ENCODE results near the gene ZNF106. TPM values are rescaled to one million over a fixed set of nuclear protein-coding genes. Genes with fewer than 3 reads are reported as not detected.

Gene ZNF106
- total RNA-seq, 1 experiment from 2014 or later, result 58.2 TPM

- Mint-ChIP-seq H3K36me3 (peaks cover 33% of the 10 kb centered on the region), H3K9me3 (peaks cover 45% of the 10 kb centered on the region), H3K27me3 (ENCODE audit: low read depth) (peaks cover 44% of the 10 kb centered on the region), H3K27ac (no peak overlapping the region), H3K4me1 (peaks cover 15% of the 10 kb centered on the region), H3K4me3 (no peak overlapping the region)
- POLR2A ChIA-PET, result no interaction called here
- TF ChIP-seq, protein P1, sequence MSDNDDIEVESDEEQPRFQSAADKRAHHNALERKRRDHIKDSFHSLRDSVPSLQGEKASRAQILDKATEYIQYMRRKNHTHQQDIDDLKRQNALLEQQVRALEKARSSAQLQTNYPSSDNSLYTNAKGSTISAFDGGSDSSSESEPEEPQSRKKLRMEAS (CRISPR knock-in tag; IDR thresholded peaks at IDR 0.05), result no peak
- TF ChIP-seq JUN (CRISPR knock-in tag; IDR thresholded peaks at IDR 0.05), result no peak
- TF ChIP-seq MXD4 (CRISPR knock-in tag; IDR thresholded peaks at IDR 0.05; ENCODE audit: borderline replicate concordance), result no peak
- TF ChIP-seq ZNF121 (CRISPR knock-in tag; IDR thresholded peaks at IDR 0.05), result no peak
- TF ChIP-seq USF1 (CRISPR knock-in tag; IDR thresholded peaks at IDR 0.05), result no peak
- TF ChIP-seq, protein P2, sequence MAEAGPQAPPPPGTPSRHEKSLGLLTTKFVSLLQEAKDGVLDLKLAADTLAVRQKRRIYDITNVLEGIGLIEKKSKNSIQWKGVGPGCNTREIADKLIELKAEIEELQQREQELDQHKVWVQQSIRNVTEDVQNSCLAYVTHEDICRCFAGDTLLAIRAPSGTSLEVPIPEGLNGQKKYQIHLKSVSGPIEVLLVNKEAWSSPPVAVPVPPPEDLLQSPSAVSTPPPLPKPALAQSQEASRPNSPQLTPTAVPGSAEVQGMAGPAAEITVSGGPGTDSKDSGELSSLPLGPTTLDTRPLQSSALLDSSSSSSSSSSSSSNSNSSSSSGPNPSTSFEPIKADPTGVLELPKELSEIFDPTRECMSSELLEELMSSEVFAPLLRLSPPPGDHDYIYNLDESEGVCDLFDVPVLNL (CRISPR knock-in tag; IDR thresholded peaks at IDR 0.05; ENCODE audit: borderline replicate concordance, low read depth), result no peak
- TF ChIP-seq SMAD3 (CRISPR knock-in tag; IDR thresholded peaks at IDR 0.05; ENCODE audit: borderline replicate concordance), result no peak
- no peak for TF ChIP-seq TEAD4 (CRISPR knock-in tag; IDR thresholded peaks at IDR 0.05)
- no peak for TF ChIP-seq NFE2L1 (CRISPR knock-in tag; IDR thresholded peaks at IDR 0.05)
- no peak for TF ChIP-seq NR1H2 (CRISPR knock-in tag; IDR thresholded peaks at IDR 0.05)
- CTCF ChIA-PET, result interaction anchor here (1.0 kb wide), 1 partner anchor 17 kb away, joined by 3 read pairs; no protein-coding TSS in a partner anchor
- ATAC-seq (no peak), DNase-seq (ENCODE audit: low spot score) (no peak)
These were observed 122.8 kb downstream of the ZNF106 start for GRCh38 chr15:42368096-42368495.

DNA sequence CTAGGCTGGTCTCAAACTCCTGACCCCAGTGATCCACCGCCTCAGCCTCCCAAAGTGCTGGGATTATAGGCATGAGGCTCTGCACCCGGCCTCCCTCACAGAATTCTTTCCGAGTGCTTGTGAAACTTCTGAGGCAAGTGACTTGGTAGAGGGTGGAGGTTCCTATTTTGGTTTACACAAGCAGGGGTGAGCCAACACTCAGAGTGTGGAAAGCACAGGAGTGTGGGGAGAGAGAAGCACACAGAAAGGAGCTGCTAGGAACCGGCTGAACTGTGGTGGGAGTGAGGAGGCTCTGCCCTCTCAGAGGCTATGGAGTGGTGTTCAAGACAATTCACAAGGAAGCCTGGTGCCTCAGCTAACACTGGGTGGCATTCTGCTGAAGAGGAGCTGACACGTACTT, 123.9 kb downstream of the ZNF106 start:
- no peak for TF ChIP-seq ETV6 (CRISPR knock-in tag; IDR thresholded peaks at IDR 0.05)
- TF ChIP-seq HMGXB4 (CRISPR knock-in tag; IDR thresholded peaks at IDR 0.05), result no peak
- no peak for TF ChIP-seq MXD4 (CRISPR knock-in tag; IDR thresholded peaks at IDR 0.05; ENCODE audit: borderline replicate concordance)
- no peak for TF ChIP-seq ZMAT4 (CRISPR knock-in tag; IDR thresholded peaks at IDR 0.05)
- TF ChIP-seq FOXJ3 (CRISPR knock-in tag; IDR thresholded peaks at IDR 0.05; ENCODE audit: borderline replicate concordance), result no peak
- TF ChIP-seq, protein P3, sequence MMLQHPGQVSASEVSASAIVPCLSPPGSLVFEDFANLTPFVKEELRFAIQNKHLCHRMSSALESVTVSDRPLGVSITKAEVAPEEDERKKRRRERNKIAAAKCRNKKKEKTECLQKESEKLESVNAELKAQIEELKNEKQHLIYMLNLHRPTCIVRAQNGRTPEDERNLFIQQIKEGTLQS (CRISPR knock-in tag; conservative IDR thresholded peaks at IDR 0.05), result no peak
- no peak for TF ChIP-seq SOX15 (CRISPR knock-in tag; IDR thresholded peaks at IDR 0.05)
- no peak for TF ChIP-seq TP53 (CRISPR knock-in tag; IDR thresholded peaks at IDR 0.05)
- no peak for TF ChIP-seq ZNF263 (CRISPR knock-in tag; IDR thresholded peaks at IDR 0.05; ENCODE audit: low read depth)
- TF ChIP-seq NFATC4 (CRISPR knock-in tag; IDR thresholded peaks at IDR 0.05), result no peak
- TF ChIP-seq CBFB (CRISPR knock-in tag; IDR thresholded peaks at IDR 0.05; ENCODE audit: low read depth), result no peak
- no peak for TF ChIP-seq ZNF232 (CRISPR knock-in tag; IDR thresholded peaks at IDR 0.05)
- peaks cover 33% of the 10 kb centered on the region for H3K36me3 Mint-ChIP-seq
- ChIA-PET CTCF (interaction anchor here (0.8 to 1.0 kb wide), 2 partner anchors 18 to 229 kb away, joined by 3 read pairs; no protein-coding TSS in a partner anchor), POLR2A (no interaction called here)
- no peak overlapping the region for H3K27ac Mint-ChIP-seq
- H3K4me3 Mint-ChIP-seq, result no peak overlapping the region
- H3K4me1 Mint-ChIP-seq, result peaks cover 18% of the 10 kb centered on the region
- no peak for ATAC-seq
- peaks cover 45% of the 10 kb centered on the region for H3K9me3 Mint-ChIP-seq
- peaks cover 44% of the 10 kb centered on the region for H3K27me3 Mint-ChIP-seq (ENCODE audit: low read depth)
- no peak for DNase-seq (ENCODE audit: low spot score)
